Brain microvascular endothelial cell (primary cell): ENCODE data around the gene PPFIA2.

ENCODE experiments used
- DNase-seq: peaks from one replicate; pipeline ENCODE4 v3.0.0-alpha.2; 2020
- H3K27ac ChIP-seq: fragments of 250-450 bp; sonication (Bioruptor Pico); 2 replicates; pipeline ENCODE4 v1.5.1; 2020; ENCODE audit warnings: mild to moderate bottlenecking, moderate library complexity
- H3K27me3 ChIP-seq: fragments of 250-450 bp; sonication (Bioruptor Pico); replicated peaks from 2 replicates; pipeline ENCODE4 v1.5.1; 2020; ENCODE audit warnings: mild to moderate bottlenecking
- H3K36me3 ChIP-seq: fragments of 250-450 bp; sonication (Bioruptor Pico); replicated peaks from 2 replicates; pipeline ENCODE4 v1.5.1; 2020; ENCODE audit warnings: mild to moderate bottlenecking
- H3K4me3 ChIP-seq: 2 replicates; pipeline ENCODE4 v1.5.1; 2011; ENCODE audit warnings: low read depth, mild to moderate bottlenecking, control low read depth, low read length, moderate library complexity
- in situ Hi-C: cut with HindIII; loops from 2 replicates; pipeline ENCODE4 v1.10.0; 2017; ENCODE audit warnings: low sequenced_read_pairs, low pct_ligation_motif_present
- TF ChIP-seq, protein P1 (sequence below): IDR thresholded peaks from 2 replicates; pipeline ENCODE4 v1.5.1; 2011; ENCODE audit warnings: low read depth, mild to moderate bottlenecking, moderate library complexity, low read length, control low read depth, inconsistent platforms; ENCODE audit errors: missing control alignments

The PPFIA2 gene

DNA sequence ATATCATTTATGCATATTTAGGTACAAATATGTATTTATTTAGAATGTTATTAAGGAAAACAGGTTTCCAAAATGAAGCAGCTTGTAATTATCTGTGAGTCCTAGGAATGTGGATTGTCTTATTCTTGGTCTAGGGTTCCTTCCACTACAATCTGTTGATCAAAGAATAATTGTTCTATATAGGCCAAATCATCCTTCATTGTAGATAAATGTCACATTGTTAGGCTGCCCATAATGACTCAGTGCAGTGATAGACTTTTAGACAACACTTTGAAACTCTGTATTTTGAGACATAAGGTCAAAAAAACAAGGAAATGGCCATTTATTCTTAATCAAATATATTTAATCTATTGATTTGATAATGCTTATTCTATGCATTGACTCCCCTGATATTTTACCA is 398.2 kb downstream of the PPFIA2 start:
- DNase-seq: no peak
- H3K27ac ChIP-seq: no peak overlapping the region
- TF ChIP-seq, protein P1, sequence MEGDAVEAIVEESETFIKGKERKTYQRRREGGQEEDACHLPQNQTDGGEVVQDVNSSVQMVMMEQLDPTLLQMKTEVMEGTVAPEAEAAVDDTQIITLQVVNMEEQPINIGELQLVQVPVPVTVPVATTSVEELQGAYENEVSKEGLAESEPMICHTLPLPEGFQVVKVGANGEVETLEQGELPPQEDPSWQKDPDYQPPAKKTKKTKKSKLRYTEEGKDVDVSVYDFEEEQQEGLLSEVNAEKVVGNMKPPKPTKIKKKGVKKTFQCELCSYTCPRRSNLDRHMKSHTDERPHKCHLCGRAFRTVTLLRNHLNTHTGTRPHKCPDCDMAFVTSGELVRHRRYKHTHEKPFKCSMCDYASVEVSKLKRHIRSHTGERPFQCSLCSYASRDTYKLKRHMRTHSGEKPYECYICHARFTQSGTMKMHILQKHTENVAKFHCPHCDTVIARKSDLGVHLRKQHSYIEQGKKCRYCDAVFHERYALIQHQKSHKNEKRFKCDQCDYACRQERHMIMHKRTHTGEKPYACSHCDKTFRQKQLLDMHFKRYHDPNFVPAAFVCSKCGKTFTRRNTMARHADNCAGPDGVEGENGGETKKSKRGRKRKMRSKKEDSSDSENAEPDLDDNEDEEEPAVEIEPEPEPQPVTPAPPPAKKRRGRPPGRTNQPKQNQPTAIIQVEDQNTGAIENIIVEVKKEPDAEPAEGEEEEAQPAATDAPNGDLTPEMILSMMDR: no peak
- in situ Hi-C loops: no loop called here
- H3K36me3 ChIP-seq: no peaks in the 10 kb centered on the region
- no peaks in the 10 kb centered on the region for H3K27me3 ChIP-seq
- H3K4me3 ChIP-seq: no peak overlapping the region

DNA sequence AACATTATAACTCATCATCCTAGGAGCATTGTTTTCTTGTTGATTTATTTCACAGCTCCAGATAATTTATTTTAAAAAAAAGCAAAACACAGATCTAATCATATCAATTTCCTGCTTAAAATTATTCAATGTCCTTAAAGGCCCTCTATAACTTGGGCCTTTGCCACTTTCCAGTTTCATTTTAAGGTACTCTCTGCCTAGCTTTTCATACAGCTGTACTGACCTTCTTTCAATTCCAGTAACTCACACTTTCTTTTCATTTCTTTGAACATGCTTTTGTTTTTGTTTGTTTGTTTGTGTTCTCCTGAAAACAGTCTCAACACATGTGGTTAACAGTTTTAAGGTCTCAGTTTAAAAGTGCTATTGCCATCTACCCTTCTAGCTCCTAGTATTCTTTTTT is 399.4 kb downstream of the PPFIA2 start:
- in situ Hi-C loops: no loop called here
- H3K27me3 ChIP-seq: no peaks in the 10 kb centered on the region
- TF ChIP-seq, protein P1: no peak
- H3K4me3 ChIP-seq: no peak overlapping the region
- no peaks in the 10 kb centered on the region for H3K36me3 ChIP-seq
- DNase-seq: no peak
- no peak overlapping the region for H3K27ac ChIP-seq

DNA sequence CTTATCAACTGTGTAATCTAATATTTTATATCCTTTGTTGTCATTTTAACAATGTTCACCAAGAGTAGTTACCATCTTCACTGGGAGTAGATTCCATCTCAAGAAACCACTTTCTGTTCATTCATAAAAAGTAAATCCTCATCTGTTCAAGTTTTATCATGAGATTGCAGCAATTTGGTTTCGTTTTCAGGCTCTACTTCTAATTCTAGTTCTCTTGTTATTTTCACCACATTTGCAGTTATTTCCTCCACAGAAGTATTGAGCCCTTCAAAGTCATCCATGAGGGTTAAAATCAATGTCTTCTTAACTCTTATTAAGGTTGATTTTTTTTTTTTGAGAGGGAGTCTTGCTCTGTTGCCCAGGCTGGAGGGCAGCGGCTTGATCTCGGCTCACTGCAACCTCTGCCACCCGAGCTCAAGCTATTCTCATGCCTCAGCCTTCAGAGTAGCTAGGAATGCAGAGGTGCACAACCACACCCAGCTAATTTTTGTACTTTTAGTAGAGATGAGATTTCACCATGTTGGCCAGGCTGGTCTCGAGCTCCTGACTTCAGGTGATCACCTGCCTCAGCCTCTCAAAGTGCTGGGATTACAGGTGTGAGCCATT is 404.7 kb downstream of the PPFIA2 start:
- TF ChIP-seq, protein P1: no peak
- Histone ChIP-seq H3K27me3 (no peaks in the 10 kb centered on the region), H3K27ac (no peak overlapping the region), H3K36me3 (no peaks in the 10 kb centered on the region), H3K4me3 (no peak overlapping the region)
- no peak for DNase-seq
- in situ Hi-C loops: no loop called here

DNA sequence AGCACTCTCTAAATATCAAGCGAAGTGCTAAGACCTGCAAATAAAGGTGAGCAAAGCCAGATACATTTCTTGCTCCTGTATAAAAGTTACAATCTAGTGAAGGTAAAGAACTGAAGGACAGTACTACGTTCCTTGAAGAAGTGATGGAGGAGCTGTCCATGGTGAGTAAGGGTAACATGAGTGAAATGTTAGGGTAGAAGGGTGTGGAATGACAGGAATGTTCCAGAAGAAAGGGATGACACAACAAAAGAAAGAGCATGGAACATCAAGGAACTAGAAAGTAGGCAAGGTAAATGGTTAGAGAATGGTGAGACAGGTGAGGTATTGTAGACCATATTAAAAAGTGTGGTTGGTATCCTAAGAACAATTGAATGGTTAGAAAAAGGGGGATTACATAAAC is 408.8 kb downstream of the PPFIA2 start:
- no peaks in the 10 kb centered on the region for H3K36me3 ChIP-seq

DNA sequence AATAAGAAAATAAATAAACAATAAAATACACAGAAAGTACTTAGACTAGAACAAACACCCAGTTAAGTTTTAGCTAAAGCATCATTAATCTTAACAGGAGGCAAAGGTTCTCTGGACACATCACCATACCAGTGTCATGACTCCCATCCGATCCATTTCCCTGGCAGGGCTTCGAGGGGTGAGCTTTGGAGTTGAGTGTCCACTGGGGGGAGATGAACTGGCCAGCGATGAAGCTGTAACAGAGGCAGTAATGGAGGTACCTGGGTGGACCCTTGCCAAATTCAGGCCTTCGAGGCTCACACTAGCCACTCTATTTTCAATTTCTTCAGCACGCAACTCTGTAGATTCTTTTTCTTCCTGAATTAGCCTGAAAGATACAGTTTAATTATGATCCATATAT is 411.7 kb downstream of the PPFIA2 start:
- in situ Hi-C loops: no loop called here
- no peak overlapping the region for H3K4me3 ChIP-seq
- no peak for DNase-seq
- no peaks in the 10 kb centered on the region for H3K27me3 ChIP-seq
- no peaks in the 10 kb centered on the region for H3K36me3 ChIP-seq
- no peak overlapping the region for H3K27ac ChIP-seq
- TF ChIP-seq, protein P1: no peak

More for the DNA sequence above, 408.8 kb downstream of the PPFIA2 start:
- Histone ChIP-seq H3K4me3 (no peak overlapping the region), H3K27me3 (no peaks in the 10 kb centered on the region), H3K27ac (no peak overlapping the region)
- in situ Hi-C loops: no loop called here
- TF ChIP-seq, protein P1: no peak
- DNase-seq: no peak

DNA sequence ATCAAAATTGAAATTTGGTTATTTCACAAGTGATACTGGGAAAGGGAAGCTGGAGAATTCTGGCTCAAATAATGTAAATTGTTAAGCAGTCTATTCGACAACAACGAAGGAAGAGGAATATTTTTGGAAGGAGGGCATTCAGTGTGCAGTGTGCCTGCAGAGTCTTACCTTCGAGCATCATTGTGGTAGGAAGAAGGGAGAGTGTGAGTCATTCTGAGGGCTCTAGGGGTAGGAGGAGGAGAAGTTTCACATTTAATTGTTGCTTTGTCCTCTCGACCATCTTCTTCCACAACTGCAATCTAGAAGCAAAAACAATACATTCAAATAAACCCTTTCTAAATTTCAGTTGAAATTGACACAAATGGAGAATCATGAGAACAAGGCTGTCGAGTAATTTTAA is 418.2 kb downstream of the PPFIA2 start:
- Histone ChIP-seq H3K27me3 (no peaks in the 10 kb centered on the region), H3K27ac (no peak overlapping the region), H3K4me3 (no peak overlapping the region), H3K36me3 (no peaks in the 10 kb centered on the region)
- in situ Hi-C loops: no loop called here
- TF ChIP-seq, protein P1: no peak
- DNase-seq: no peak
